Astrocyte of the cerebellum (primary cell): Measurements from ENCODE around the gene CATSPERD.

Source experiments
- DNase-seq: peaks from one replicate; pipeline ENCODE4 v3.0.0-alpha.2; 2011; ENCODE audit warnings: low read depth
- H3K4me3 ChIP-seq: 2 replicates; pipeline ENCODE4 v1.5.1; 2011; ENCODE audit warnings: mild to moderate bottlenecking, low read depth, low read length, moderate library complexity
- in situ Hi-C: cut with HindIII; loops from 2 replicates; pipeline ENCODE4 v1.10.0; 2017; ENCODE audit warnings: low sequenced_read_pairs
- TF ChIP-seq, protein P1 (sequence below): IDR thresholded peaks from 2 replicates; pipeline ENCODE4 v1.5.1; 2012; ENCODE audit warnings: low read length, low read depth, moderate library complexity, mild to moderate bottlenecking; ENCODE audit errors: missing control alignments

Gene CATSPERD

DNA sequence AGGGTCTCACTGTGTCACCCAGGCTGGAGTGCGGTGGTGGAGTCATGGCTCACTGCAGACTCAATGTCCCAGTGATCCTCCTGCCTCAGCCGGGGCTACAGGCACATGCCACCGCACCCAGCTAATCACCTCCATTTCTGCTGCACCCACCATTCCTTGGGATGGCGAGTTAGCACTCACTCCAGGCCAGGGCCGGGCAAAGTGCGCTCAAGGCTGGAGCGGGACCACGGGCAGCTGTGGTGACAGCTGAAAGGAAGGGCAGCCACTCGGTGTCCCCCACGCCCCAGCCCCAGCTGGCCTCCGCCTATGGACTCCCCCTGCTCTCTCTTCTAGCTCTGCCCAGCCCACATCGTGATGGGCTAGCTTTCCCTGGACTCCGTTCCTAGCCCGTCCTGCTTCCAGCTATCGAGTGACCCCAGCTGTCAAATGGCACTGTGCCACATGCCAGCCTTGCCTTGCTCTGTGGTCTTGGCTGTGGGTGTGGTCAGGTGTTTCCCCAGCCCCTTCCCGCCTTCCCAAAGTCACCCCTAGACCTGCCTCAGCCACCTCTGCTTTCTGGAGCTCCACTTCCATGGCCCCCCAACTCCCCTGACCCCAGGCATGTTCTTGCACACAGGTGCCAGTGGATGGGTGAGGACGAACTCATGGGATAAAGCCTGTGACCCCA, 44.2 kb upstream of the CATSPERD start:
- in situ Hi-C loops = no loop called here
- TF ChIP-seq, protein P1, sequence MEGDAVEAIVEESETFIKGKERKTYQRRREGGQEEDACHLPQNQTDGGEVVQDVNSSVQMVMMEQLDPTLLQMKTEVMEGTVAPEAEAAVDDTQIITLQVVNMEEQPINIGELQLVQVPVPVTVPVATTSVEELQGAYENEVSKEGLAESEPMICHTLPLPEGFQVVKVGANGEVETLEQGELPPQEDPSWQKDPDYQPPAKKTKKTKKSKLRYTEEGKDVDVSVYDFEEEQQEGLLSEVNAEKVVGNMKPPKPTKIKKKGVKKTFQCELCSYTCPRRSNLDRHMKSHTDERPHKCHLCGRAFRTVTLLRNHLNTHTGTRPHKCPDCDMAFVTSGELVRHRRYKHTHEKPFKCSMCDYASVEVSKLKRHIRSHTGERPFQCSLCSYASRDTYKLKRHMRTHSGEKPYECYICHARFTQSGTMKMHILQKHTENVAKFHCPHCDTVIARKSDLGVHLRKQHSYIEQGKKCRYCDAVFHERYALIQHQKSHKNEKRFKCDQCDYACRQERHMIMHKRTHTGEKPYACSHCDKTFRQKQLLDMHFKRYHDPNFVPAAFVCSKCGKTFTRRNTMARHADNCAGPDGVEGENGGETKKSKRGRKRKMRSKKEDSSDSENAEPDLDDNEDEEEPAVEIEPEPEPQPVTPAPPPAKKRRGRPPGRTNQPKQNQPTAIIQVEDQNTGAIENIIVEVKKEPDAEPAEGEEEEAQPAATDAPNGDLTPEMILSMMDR = no peak
- DNase-seq = no peak
- no peak overlapping the region for H3K4me3 ChIP-seq

DNA sequence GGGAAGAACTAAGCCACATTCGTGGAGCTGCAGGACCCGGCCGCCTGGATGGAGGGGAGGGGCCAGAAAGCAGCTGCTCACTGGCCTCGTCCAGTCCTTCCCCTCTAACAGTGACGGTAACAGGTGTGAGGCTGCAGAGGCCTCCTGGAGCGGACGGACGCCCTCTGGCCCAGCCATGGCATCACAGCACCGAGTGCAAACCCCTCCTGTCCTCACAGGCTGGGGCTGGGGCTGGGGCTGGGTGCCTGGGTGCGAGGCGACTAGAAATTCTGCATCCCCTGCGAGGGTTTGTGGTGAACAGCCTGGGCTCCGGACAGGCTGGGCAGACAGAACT, 43.7 kb upstream of the CATSPERD start:
- H3K4me3 ChIP-seq = no peak overlapping the region
- in situ Hi-C loops = no loop called here
- no peak for DNase-seq
- TF ChIP-seq, protein P1 = no peak

DNA sequence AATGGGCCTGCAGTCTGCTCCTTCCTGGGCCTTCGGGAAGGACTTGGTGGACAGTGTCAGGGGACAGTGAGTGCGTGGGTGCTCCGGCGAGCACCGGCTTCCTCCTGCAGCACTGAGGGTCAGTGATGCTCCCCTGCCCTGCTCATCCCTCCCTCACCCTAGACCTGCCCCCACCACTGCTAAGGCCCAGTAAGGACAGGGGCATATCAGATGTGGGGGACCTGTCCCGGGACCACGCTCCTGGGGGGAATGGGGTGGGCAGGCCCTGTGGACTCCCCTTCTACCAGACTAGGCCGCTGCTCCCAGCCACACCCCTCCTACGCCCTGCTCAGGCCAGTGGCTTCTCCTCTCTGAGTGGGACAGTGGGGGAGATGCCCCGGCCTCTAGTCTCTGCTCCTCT, 43.3 kb upstream of the CATSPERD start:
- no peak overlapping the region for H3K4me3 ChIP-seq
- TF ChIP-seq, protein P1 = no peak
- DNase-seq = no peak
- in situ Hi-C loops = no loop called here

DNA sequence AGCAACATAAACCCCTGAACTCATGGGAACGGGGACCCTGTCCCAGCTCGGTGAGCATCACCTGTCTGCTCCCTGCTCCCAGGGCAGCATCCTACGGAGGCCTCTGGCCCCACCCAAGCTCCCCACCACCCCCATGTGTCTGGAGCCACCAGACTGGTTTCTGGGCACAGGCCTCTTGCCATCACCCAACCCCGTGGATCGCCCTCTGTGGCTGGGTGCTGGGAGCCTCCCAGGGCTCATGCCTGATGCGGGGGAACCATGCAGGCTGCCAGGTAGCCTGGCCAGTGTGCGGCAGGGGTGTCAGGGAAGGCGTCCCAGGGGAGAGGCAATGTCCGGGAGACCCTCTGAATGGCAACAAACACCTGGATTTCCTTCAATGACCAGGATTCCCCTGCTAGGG, 42.9 kb upstream of the CATSPERD start:
- in situ Hi-C loops = no loop called here
- TF ChIP-seq, protein P1 = no peak
- H3K4me3 ChIP-seq = no peak overlapping the region
- no peak for DNase-seq

DNA sequence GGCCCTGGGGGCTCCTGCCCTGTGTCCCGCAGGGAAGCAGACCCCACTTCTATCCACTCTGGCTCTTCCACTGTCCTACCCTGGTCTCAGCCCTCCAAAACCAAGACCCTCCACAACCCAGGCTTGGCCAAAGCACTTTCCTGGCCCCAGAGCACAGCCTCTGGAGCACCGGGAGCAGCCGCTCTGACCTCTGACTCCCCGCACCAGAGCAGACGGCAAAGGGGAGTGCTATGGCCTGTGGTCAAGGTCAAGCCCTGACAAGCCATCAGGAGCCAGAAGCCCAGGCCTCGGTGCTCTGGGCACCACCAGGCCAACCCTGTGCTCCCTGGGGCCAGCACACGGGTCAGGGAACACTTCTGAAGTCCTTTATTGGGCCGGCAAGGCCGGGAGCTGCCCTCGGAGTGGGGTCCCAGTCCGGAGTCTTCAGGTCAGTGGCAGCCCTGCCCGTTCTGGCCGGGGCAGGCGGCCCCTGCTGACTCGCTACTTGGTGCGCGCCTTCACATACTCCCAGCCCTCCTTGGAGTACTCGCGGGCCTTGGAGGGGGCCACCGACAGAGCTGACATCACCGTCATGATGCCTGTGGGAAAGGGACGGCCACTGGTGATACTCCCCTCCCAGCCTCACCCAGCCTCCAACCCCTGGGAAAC, 42.2 kb upstream of the CATSPERD start:
- TF ChIP-seq, protein P1 = no peak
- H3K4me3 ChIP-seq = no peak overlapping the region
- in situ Hi-C loops = no loop called here
- no peak for DNase-seq

DNA sequence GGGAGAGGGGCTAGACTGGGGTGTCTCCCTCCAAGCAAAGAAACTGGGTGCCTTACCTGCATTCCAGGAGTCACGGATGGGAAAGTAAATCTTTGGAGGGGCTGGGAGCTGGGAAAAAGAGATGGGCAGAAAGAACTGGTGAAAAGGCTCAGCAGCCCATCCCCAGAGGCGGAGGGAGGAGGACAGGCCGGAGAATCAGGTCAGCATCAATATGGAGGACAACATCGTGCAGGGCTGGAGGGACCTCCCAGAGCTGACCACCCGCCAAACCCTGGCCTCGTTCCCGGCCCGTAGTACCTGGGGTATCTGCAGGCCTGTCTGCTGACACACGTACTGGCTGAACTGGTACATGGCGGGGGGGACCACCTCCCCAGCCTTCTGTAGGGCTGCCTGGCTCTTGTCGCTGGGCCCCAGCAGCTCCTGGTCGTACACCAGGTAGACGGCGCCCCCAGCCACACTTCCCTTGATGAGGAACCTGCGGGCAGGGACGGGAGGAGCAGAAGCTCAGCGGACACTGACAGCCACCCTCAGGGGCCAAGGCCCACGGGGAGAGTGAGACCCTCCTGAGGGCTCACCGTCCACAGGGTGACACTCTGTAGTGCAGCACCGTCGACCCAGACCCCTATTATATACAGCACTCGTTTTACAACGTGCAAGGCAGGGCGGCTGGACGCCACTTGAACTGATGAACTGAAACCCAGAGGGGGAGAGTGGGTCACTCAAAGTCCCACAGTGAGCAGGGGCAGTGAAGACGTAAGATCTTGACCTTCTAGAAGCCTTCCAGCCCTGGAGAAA, 41.0 kb upstream of the CATSPERD start:
- peak overlapping the region; percentile 96 for H3K4me3 ChIP-seq

More for the DNA sequence above, 41.0 kb upstream of the CATSPERD start:
- DNase-seq = no peak
- TF ChIP-seq, protein P1 = no peak
- in situ Hi-C loops = no loop called here
